Uterus (tissue), 2 donors: ENCODE measurements around the gene GSX2.

Experiments used
- CTCF ChIP-seq, 4 experiments: fragments of 200-600 bp in 2 of 4; fragments of 450-650 bp in 2 of 4; sonication (generic) in 2 of 4; IDR thresholded peaks; one replicate each; pipeline ENCODE4 v1.5.1; 2016 to 2019; ENCODE audit warnings: antibody characterized with exemption in 4 of 4, mild to moderate bottlenecking in 2 of 4, moderate library complexity in 1 of 4
- POLR2A ChIP-seq, 2 donors: fragments of 450-650 bp; IDR thresholded peaks; one replicate each; pipeline ENCODE4 v1.6.1; 2016; ENCODE audit warnings: antibody characterized with exemption in 2 of 2, mild to moderate bottlenecking in 1 of 2, moderate library complexity in 1 of 2

GRCh38 chr4:54054501-54054900, 45.5 kb upstream of the GSX2 start:
- TF ChIP-seq CTCF (IDR thresholded peaks at IDR 0.05) (no peak), POLR2A (IDR thresholded peaks at IDR 0.05) (no peak)
